GM20000 (cell line): Measurements from ENCODE around the gene PCED1B.

Experiments
- DNase-seq: peaks from one replicate; pipeline ENCODE4 v3.0.0; 2012; ENCODE audit warnings: low spot score
- TF ChIP-seq, protein P1 (sequence below): IDR thresholded peaks from 2 replicates; pipeline ENCODE4 v1.5.1; 2012; ENCODE audit warnings: mild to moderate bottlenecking, control low read depth; ENCODE audit errors: extremely low read depth, missing control alignments

The PCED1B gene

DNA sequence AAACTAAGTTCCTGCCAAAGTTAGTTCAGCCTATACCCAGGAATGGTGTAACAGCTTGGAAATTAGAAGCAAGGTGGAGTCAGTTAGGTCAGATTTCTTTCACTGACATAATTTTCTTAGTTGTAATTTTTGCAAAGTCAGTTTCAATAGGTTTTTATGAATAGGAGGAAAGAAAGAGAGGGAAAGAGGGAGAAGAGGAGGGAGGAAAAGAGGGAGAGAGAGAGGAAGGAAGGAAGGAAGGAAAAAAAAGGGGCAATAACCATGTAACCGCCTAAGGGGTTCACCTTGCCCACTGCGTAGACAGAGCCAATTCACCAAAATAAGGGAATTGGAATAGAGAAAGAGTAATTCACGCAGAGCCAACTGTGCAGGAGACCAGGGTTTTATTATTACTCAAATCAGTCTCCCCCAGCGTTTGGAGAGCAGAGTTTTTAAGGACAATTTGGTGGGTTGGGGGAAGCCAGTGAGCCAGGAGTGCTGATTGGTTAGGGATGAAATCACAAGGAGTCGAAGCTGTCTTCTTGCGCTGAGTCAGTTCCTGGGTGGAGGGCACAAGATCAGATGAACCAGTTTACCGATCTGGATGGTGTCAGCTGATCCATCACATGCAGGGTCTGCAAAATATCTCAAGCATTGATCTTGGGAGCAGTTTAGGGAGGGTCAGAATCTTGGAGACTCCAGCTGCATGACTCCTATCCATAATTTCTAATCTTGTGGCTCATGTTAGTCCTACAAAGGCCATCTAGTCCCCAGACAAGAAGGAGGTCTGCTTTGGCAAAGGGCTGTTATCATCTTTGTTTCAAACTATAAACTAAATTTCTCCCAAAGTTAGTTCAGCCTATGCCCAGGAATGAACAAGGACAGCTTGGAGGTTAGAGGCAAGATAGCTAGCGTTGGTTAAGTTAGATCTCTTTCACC, 126.4 kb downstream of the PCED1B start:
- TF ChIP-seq, protein P1, sequence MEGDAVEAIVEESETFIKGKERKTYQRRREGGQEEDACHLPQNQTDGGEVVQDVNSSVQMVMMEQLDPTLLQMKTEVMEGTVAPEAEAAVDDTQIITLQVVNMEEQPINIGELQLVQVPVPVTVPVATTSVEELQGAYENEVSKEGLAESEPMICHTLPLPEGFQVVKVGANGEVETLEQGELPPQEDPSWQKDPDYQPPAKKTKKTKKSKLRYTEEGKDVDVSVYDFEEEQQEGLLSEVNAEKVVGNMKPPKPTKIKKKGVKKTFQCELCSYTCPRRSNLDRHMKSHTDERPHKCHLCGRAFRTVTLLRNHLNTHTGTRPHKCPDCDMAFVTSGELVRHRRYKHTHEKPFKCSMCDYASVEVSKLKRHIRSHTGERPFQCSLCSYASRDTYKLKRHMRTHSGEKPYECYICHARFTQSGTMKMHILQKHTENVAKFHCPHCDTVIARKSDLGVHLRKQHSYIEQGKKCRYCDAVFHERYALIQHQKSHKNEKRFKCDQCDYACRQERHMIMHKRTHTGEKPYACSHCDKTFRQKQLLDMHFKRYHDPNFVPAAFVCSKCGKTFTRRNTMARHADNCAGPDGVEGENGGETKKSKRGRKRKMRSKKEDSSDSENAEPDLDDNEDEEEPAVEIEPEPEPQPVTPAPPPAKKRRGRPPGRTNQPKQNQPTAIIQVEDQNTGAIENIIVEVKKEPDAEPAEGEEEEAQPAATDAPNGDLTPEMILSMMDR = no peak
- no peak for DNase-seq

DNA sequence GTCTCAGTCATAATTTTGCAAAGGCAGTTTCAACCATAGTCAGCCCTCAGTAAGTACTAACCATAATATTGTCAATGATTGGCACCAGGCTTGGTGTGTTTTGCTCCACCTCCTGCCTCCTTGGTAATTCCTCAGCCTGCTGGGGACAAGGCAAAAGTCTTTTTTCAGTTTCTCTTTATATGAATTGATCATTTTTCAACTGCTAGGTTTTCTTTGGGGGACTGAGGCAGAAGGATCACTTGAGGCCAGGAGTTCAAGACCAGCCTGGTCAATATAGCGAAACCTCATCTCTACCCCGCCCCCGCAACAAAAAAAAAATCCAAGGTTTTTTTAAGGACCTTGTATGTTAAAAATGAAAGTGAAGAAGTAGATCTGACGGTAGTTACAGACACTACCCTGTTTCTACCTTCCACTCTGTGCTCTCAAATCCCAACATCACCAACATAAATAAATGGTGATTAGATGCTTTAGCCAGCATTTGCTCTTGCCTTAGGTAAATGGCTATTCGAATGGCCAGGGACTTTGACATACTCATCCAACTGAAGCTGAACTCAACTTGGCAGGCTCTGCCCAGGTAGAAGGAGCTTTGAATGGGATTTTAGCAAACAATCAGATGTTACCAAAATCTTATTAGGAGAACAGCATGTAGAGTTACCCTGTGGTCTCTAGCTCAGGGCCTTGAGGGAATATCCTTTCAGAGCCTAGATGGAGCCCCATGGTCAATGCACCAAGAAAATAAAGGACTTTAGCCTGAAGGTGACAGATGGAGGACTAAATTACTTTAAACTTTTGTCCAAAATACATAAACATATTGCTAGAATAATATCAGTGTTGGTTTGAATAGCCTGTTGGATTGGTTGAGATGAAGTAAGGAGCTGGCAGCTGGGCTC, 127.3 kb downstream of the PCED1B start:
- TF ChIP-seq, protein P1 = no peak
- no peak for DNase-seq

DNA sequence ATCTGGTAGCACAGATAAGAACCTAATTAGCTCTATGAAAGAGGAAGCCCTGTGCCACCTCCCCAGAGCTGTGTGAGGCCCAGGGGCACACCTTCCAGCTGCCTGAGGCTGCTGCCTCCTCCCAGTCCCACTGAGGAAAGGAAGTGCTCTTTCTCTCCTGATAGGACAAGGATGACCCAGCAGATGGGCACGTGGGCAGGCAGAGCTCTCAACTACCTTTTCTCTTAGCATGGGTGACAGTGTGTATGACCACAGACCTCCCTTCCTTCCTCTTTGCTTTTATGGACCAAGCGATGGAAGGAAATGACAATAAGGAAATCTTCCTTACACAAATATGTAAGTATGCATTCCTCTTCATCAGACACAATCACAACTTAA, 127.9 kb downstream of the PCED1B start:
- TF ChIP-seq, protein P1 = no peak
- peak; percentile 15 for DNase-seq

DNA sequence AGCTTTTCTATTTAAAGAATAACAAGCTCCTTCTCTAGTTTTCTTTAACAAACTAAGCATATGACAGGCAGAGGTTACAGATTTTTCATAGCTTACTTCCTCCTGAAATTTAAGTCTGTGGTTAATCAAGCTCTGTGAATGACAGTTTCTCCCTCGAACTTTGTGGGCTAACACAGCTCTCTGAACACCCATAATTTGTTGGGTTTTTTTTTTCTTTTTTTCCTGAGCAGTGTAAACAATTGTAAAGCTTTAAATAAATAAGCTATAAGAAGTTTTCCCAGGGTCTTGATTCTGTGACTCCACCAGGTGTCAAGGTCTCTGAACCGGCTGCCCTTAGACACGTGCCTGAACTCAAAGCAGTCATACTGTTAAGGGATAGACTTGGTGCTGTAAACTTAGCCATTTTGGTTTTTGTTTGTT, 128.4 kb downstream of the PCED1B start:
- peak; percentile 49 for DNase-seq

DNA sequence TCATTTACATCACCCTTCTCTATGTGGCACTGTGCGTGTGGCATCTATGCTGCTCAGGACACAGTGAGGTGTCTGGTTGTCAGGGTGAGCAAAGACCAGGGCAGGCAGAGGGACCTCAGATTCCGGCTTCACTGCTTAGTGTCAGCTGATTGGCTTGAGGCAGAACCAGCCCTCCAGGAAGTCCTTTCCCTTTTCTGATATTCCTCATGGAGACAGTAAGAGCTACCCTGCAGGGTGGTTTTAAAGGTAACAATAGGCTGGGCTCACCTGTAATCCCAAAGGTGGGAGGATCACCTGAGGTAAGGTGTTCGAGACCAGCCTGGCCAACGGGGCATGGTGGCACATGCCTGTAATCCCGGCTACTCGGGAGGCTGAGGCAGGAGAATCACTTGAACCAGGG, 129.6 kb downstream of the PCED1B start:
- no peak for DNase-seq
- TF ChIP-seq, protein P1 = no peak

More for the DNA sequence above, 128.4 kb downstream of the PCED1B start:
- TF ChIP-seq, protein P1 = no peak

DNA sequence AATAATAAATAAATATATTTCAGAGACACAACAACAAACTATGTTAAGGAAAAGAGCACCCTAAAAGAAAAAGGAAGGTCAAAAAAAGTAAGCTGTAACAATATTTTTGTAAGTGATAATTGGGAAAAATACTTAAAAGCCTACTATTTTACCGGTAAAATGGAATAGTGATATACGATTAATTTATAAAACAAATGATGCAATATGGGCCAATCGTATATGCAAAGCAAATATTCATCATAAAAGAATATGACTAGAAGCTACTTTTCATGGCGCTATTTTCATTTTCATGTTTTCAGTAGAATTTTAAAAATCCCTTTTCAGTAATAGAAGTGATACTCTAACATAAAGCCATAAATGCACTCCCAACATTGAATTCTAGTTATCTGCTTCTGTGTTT, 131.4 kb downstream of the PCED1B start:
- TF ChIP-seq, protein P1 = no peak
- DNase-seq = no peak

DNA sequence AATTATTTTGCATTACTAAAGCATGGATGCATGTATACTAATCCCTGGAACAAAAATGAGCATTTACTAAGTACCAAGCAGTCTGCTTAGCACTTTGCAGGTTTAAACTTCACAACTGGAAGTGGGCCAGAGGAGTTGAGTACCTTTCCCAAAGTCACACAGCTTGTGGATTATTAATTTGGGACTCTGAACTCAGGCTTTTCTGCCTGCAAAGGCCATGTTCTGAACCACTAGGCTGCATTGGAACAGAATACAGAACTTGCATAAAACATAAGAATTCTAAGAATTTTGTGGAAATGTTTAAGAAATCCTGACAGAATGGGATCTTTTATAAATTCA, 133.2 kb downstream of the PCED1B start:
- TF ChIP-seq, protein P1 = no peak
- no peak for DNase-seq
